B cell (primary cell): Measurements from ENCODE around the gene KIAA0753.

ENCODE experiments used
- CTCF ChIP-seq: fragments of 200-600 bp; IDR thresholded peaks from one replicate; pipeline ENCODE4 v1.8.0; 2022; ENCODE audit warnings: antibody characterized with exemption, mild to moderate bottlenecking
- EZH2 ChIP-seq: IDR thresholded peaks from 2 replicates; pipeline ENCODE4 v1.6.1; 2012; ENCODE audit warnings: borderline replicate concordance, low read depth, mild to moderate bottlenecking, moderate library complexity, low read length; ENCODE audit not compliant: insufficient read depth, poor library complexity, severe bottlenecking

GRCh38 chr17:6577686-6578263, 62.7 kb downstream of the KIAA0753 start:
- no peak for TF ChIP-seq CTCF
- no peak for TF ChIP-seq EZH2
